Bronchial epithelial cell (primary cell): ENCODE data around the gene ALG14. TPM values are rescaled to one million over a fixed set of nuclear protein-coding genes. Genes with fewer than 3 reads are reported as not detected.

Experiments
- DNase-seq: peaks from one replicate; pipeline ENCODE4 v3.0.0-alpha.2; 2010; ENCODE audit warnings: low read depth
- FAIRE-seq: peaks from 2 replicates; lab custom pipeline; 2011; peaks lifted over from hg19 to GRCh38; lab: Jason Lieb, UNC
- H3K27me3 ChIP-seq: 2 replicates; pipeline ENCODE4 v1.5.1; 2011; ENCODE audit warnings: low read length; ENCODE audit not compliant: control insufficient read depth, insufficient read depth
- H3K36me3 ChIP-seq: 2 replicates; pipeline ENCODE4 v1.5.1; 2011; ENCODE audit warnings: low read length; ENCODE audit not compliant: control insufficient read depth, insufficient read depth
- H3K4me3 ChIP-seq: 2 replicates; pipeline ENCODE4 v1.5.1; 2011; ENCODE audit warnings: mild to moderate bottlenecking, low read depth, low read length, control low read depth
- CTCF ChIP-seq: IDR thresholded peaks from 2 replicates; pipeline ENCODE4 v1.5.1; 2011; ENCODE audit warnings: mild to moderate bottlenecking, moderate library complexity, low read length, control low read depth, inconsistent platforms; ENCODE audit not compliant: insufficient read depth, severe bottlenecking
- total RNA-seq: library from RNA; depleted of rRNA; stranded (reverse); fragments of >200 nt; gene quantifications from 2 replicates; pipeline ENCODE4 v1.2.1, GENCODE V29; 2014

ALG14 gene
- total RNA-seq, 1 donor from 2014 or later = 0.53 TPM

- DNase-seq (no peak), FAIRE-seq (no peak)
- H3K4me3 ChIP-seq = no peak overlapping the region
Observed at GRCh38 chr1:94928293-94928939, 144.3 kb downstream of the ALG14 start.

GRCh38 chr1:94927405-94928175 is 145.2 kb downstream of the ALG14 start:
- Histone ChIP-seq H3K4me3 (peak overlapping the region; percentile 83), H3K27me3 (no peaks in the 10 kb centered on the region), H3K36me3 (no peaks in the 10 kb centered on the region)
- DNase-seq = no peak
- no peak for TF ChIP-seq CTCF
- FAIRE-seq = no peak

More at GRCh38 chr1:94928293-94928939, 144.3 kb downstream of the ALG14 start:
- no peak for TF ChIP-seq CTCF
- H3K27me3 ChIP-seq = no peaks in the 10 kb centered on the region
- no peaks in the 10 kb centered on the region for H3K36me3 ChIP-seq

- Histone ChIP-seq H3K36me3 (no peaks in the 10 kb centered on the region), H3K27me3 (no peaks in the 10 kb centered on the region), H3K4me3 (peak within 1 kb of the TSS; percentile 83)
- FAIRE-seq (no peak), DNase-seq (peak; percentile 72)
- no peak for TF ChIP-seq CTCF
Observed at GRCh38 chr1:94926915-94927404, 145.8 kb downstream of the ALG14 start, which contains the start of gene CNN3. Gene CNN3, minus strand, starts transcription at chr1:94927110. Its CDS starts 216 bp downstream, at chr1:94926894.

- DNase-seq = no peak
- FAIRE-seq = no peak
- Histone ChIP-seq H3K4me3 (peak overlapping the region; percentile 83), H3K36me3 (no peaks in the 10 kb centered on the region), H3K27me3 (no peaks in the 10 kb centered on the region)
- TF ChIP-seq CTCF = peak; percentile 50
Observed at GRCh38 chr1:94926126-94926914, 146.4 kb downstream of the ALG14 start.

- no peaks in the 10 kb centered on the region for H3K36me3 ChIP-seq
- TF ChIP-seq CTCF = no peak
- H3K27me3 ChIP-seq = no peaks in the 10 kb centered on the region
- peak overlapping the region; percentile 83 for H3K4me3 ChIP-seq
- FAIRE-seq = no peak
- peak; percentile 57 for DNase-seq
Observed at GRCh38 chr1:94925561-94926125, 147.1 kb downstream of the ALG14 start.
